Ishikawa (cell line): ENCODE results near the gene MAP3K7.

Experiments
- CEBPB ChIP-seq: IDR thresholded peaks from 2 replicates; pipeline ENCODE4 v1.6.1; 2012
- CREB1 ChIP-seq: IDR thresholded peaks from 2 replicates; pipeline ENCODE4 v1.6.1; 2012; ENCODE audit warnings: low read depth
- EGR1 ChIP-seq: IDR thresholded peaks from 2 replicates; pipeline ENCODE4 v1.6.1; 2012
- EP300 ChIP-seq: IDR thresholded peaks from 2 replicates; pipeline ENCODE4 v1.6.1; 2012; ENCODE audit warnings: borderline replicate concordance
- FOXM1 ChIP-seq: IDR thresholded peaks from 2 replicates; pipeline ENCODE4 v1.6.1; 2012; ENCODE audit warnings: low read depth, borderline replicate concordance
- MAX ChIP-seq: IDR thresholded peaks from 2 replicates; pipeline ENCODE4 v1.6.1; 2012
- NFIC ChIP-seq: IDR thresholded peaks from 2 replicates; pipeline ENCODE4 v1.6.1; 2012
- RAD21 ChIP-seq: IDR thresholded peaks from 2 replicates; pipeline ENCODE4 v1.6.1; 2012; ENCODE audit warnings: low read depth
- REST ChIP-seq: IDR thresholded peaks from 2 replicates; pipeline ENCODE4 v1.6.1; 2012; ENCODE audit warnings: low read depth, mild to moderate bottlenecking
- TAF1 ChIP-seq: IDR thresholded peaks from 2 replicates; pipeline ENCODE4 v1.6.1; 2012; ENCODE audit warnings: low read depth, mild to moderate bottlenecking
- TCF12 ChIP-seq: IDR thresholded peaks from 2 replicates; pipeline ENCODE4 v1.6.1; 2012; ENCODE audit warnings: low read depth
- TEAD4 ChIP-seq: IDR thresholded peaks from 2 replicates; pipeline ENCODE4 v1.6.1; 2012
- USF1 ChIP-seq: IDR thresholded peaks from 2 replicates; pipeline ENCODE4 v1.6.1; 2012
- YY1 ChIP-seq: IDR thresholded peaks from 2 replicates; pipeline ENCODE4 v1.6.1; 2012; ENCODE audit warnings: low read depth
- ZBTB7A ChIP-seq: IDR thresholded peaks from 2 replicates; pipeline ENCODE4 v1.6.1; 2012; ENCODE audit warnings: low read depth

MAP3K7 gene

GRCh38 chr6:90598192-90598951 lies 11.5 kb upstream of the MAP3K7 start:
- TF ChIP-seq FOXM1, result no peak
- no peak for TF ChIP-seq ZBTB7A
- TF ChIP-seq RAD21, result no peak
- no peak for TF ChIP-seq TEAD4
- no peak for TF ChIP-seq REST
- no peak for TF ChIP-seq TCF12

GRCh38 chr6:90596967-90597539 lies 10.2 kb upstream of the MAP3K7 start:
- TF ChIP-seq REST (no peak), YY1 (no peak), NFIC (no peak), FOXM1 (no peak), MAX (no peak), USF1 (no peak), CEBPB (no peak), EGR1 (no peak), EP300 (no peak), RAD21 (no peak), CREB1 (no peak), ZBTB7A (no peak), TEAD4 (no peak), TCF12 (no peak), TAF1 (no peak)

GRCh38 chr6:90595854-90596253 lies 9.0 kb upstream of the MAP3K7 start:
- no peak for TF ChIP-seq TEAD4
- no peak for TF ChIP-seq ZBTB7A
- TF ChIP-seq FOXM1, result no peak

- no peak for TF ChIP-seq YY1
- no peak for TF ChIP-seq EGR1
- no peak for TF ChIP-seq MAX
- TF ChIP-seq NFIC, result no peak
- TF ChIP-seq FOXM1, result no peak
- no peak for TF ChIP-seq ZBTB7A
- TF ChIP-seq REST, result no peak
- TF ChIP-seq TAF1, result no peak
- no peak for TF ChIP-seq RAD21
- TF ChIP-seq TCF12, result no peak
- TF ChIP-seq CEBPB, result no peak
- no peak for TF ChIP-seq TEAD4
- TF ChIP-seq CREB1, result no peak
- no peak for TF ChIP-seq EP300
- no peak for TF ChIP-seq USF1
Measured at GRCh38 chr6:90586546-90586835, 381 bp downstream of the MAP3K7 start.
